GM12801 (cell line): ENCODE measurements around the gene PTMS.

Experiments
- CTCF ChIP-seq: IDR thresholded peaks from one replicate; pipeline ENCODE4 v1.5.1; 2011; ENCODE audit warnings: control low read depth; ENCODE audit not compliant: insufficient read length; ENCODE audit errors: extremely low read depth

PTMS gene

GRCh38 chr12:6765634-6766581, at the start of gene PTMS:
Gene PTMS (plus strand): TSS chr12:6766363. CDS start chr12:6766706, 343 bp downstream.
- TF ChIP-seq CTCF: no peak

GRCh38 chr12:6716874-6717437, 49.2 kb upstream of the PTMS start:
- no peak for TF ChIP-seq CTCF

GRCh38 chr12:6722863-6723262, 43.3 kb upstream of the PTMS start:
- TF ChIP-seq CTCF: no peak

- TF ChIP-seq CTCF: no peak
Observed at GRCh38 chr12:6723607-6724408, 42.4 kb upstream of the PTMS start, which contains the start of gene COPS7A. Gene COPS7A (plus strand): TSS chr12:6724046. CDS start chr12:6724657, 611 bp downstream.

GRCh38 chr12:6724409-6724797, 41.8 kb upstream of the PTMS start:
- no peak for TF ChIP-seq CTCF

GRCh38 chr12:6725350-6725749, 40.8 kb upstream of the PTMS start:
- TF ChIP-seq CTCF: no peak

GRCh38 chr12:6729186-6729585, 37.0 kb upstream of the PTMS start:
- no peak for TF ChIP-seq CTCF
